ENCODE measurements around the gene HIF1A.
"Not testable (repeated sequence)": the region's sequence is repeated elsewhere in the genome, so short reads cannot be mapped to it uniquely, and the experiment has no call there.

HIF1A gene

GRCh38 chr14:61744238-61744637, 48.9 kb downstream of the HIF1A start:
- no peak overlapping the region for H3K4me2 ChIP-seq (ENCODE audit: low read depth, low read length, poor library complexity, severe bottlenecking)
- 0 out of 2 replicates have a peak, but pooled peaks cover 6% of the 10 kb centered on the region for H4K20me1 ChIP-seq (ENCODE audit: low read depth, low read length)
- H3K9me3 ChIP-seq (ENCODE audit: insufficient read depth, low read length) = no peaks in the 10 kb centered on the region
- H3K9me2 ChIP-seq (replicated peaks; ENCODE audit: insufficient read depth, low read length) = no peaks in the 10 kb centered on the region
- H3K4me3 ChIP-seq (ENCODE audit: insufficient read depth, low read length, poor library complexity, severe bottlenecking) = no peak overlapping the region
- peaks cover 61% of the 10 kb centered on the region for H3K36me3 ChIP-seq (ENCODE audit: low read length)
- H3K27ac ChIP-seq (ENCODE audit: low read depth, low read length) = no peak overlapping the region
- H3K27me3 ChIP-seq (ENCODE audit: low read length) = no peaks in the 10 kb centered on the region
- TF ChIP-seq EZH2phosphoT487 (conservative IDR thresholded peaks at IDR 0.05; ENCODE audit: low read length) (no peak), CTCF (IDR thresholded peaks at IDR 0.05; ENCODE audit: insufficient read depth, low read length, poor library complexity, severe bottlenecking) (no peak)
- peaks cover 54% of the 10 kb centered on the region for H3F3A ChIP-seq (ENCODE audit: insufficient read depth)
- no peak overlapping the region for H2AFZ ChIP-seq (ENCODE audit: low read depth, low read length, severe bottlenecking)
- H3K9ac ChIP-seq (ENCODE audit: low read length) = no peak overlapping the region
- peaks cover 30% of the 10 kb centered on the region; the same call in 1 of the 2 replicates for H3K79me2 ChIP-seq (ENCODE audit: insufficient read depth, low read length)

- H3K9ac ChIP-seq (ENCODE audit: low read length); H3K4me3 ChIP-seq (ENCODE audit: insufficient read depth, low read length, poor library complexity, severe bottlenecking); H3K9me3 ChIP-seq (ENCODE audit: insufficient read depth, low read length); H3K27me3 ChIP-seq (ENCODE audit: low read length); H4K20me1 ChIP-seq (ENCODE audit: low read depth, low read length); H2AFZ ChIP-seq (ENCODE audit: low read depth, low read length, severe bottlenecking); H3K9me2 ChIP-seq (replicated peaks; ENCODE audit: insufficient read depth, low read length): not testable (repeated sequence)
- Histone ChIP-seq H3K27ac (ENCODE audit: low read depth, low read length) (peak overlapping the region; percentile 66), H3F3A (ENCODE audit: insufficient read depth) (peaks cover 57% of the 10 kb centered on the region), H3K36me3 (ENCODE audit: low read length) (peaks cover 48% of the 10 kb centered on the region), H3K4me2 (ENCODE audit: low read depth, low read length, poor library complexity, severe bottlenecking) (peak overlapping the region; percentile 83), H3K79me2 (ENCODE audit: insufficient read depth, low read length) (peaks cover 37% of the 10 kb centered on the region; the same call in 1 of the 2 replicates)
These were observed 51.0 kb downstream of the HIF1A start for GRCh38 chr14:61746346-61746745.

GRCh38 chr14:61746881-61747280, 51.6 kb downstream of the HIF1A start:
- H3K79me2 ChIP-seq (ENCODE audit: insufficient read depth, low read length) = peaks cover 37% of the 10 kb centered on the region; the same call in 1 of the 2 replicates
- H3K4me3 ChIP-seq (ENCODE audit: insufficient read depth, low read length, poor library complexity, severe bottlenecking) = no peak overlapping the region
- no peaks in the 10 kb centered on the region for H3K27me3 ChIP-seq (ENCODE audit: low read length)
- peaks cover 44% of the 10 kb centered on the region for H3K36me3 ChIP-seq (ENCODE audit: low read length)
- H3K9me3 ChIP-seq (ENCODE audit: insufficient read depth, low read length) = no peaks in the 10 kb centered on the region
- H3K9ac ChIP-seq (ENCODE audit: low read length) = no peak overlapping the region
- H3K4me2 ChIP-seq (ENCODE audit: low read depth, low read length, poor library complexity, severe bottlenecking) = peak overlapping the region; percentile 83
- peaks cover 63% of the 10 kb centered on the region for H3F3A ChIP-seq (ENCODE audit: insufficient read depth)
- TF ChIP-seq CTCF (IDR thresholded peaks at IDR 0.05; ENCODE audit: insufficient read depth, low read length, poor library complexity, severe bottlenecking) (no peak), EZH2phosphoT487 (conservative IDR thresholded peaks at IDR 0.05; ENCODE audit: low read length) (no peak)
- H3K9me2 ChIP-seq (replicated peaks; ENCODE audit: insufficient read depth, low read length) = no peaks in the 10 kb centered on the region
- H2AFZ ChIP-seq (ENCODE audit: low read depth, low read length, severe bottlenecking) = no peak overlapping the region
- peak overlapping the region; percentile 66 for H3K27ac ChIP-seq (ENCODE audit: low read depth, low read length)
- 0 out of 2 replicates have a peak, but pooled peaks cover 6% of the 10 kb centered on the region for H4K20me1 ChIP-seq (ENCODE audit: low read depth, low read length)

- TF ChIP-seq EZH2phosphoT487 (conservative IDR thresholded peaks at IDR 0.05; ENCODE audit: low read length) (no peak), CTCF (IDR thresholded peaks at IDR 0.05; ENCODE audit: insufficient read depth, low read length, poor library complexity, severe bottlenecking) (no peak)
- Histone ChIP-seq H3K27ac (ENCODE audit: low read depth, low read length) (peak overlapping the region; percentile 66), H3K79me2 (ENCODE audit: insufficient read depth, low read length) (peaks cover 34% of the 10 kb centered on the region; the same call in 1 of the 2 replicates), H3K9me2 (replicated peaks; ENCODE audit: insufficient read depth, low read length) (no peaks in the 10 kb centered on the region), H4K20me1 (ENCODE audit: low read depth, low read length) (0 out of 2 replicates have a peak, but pooled peaks cover 6% of the 10 kb centered on the region), H3F3A (ENCODE audit: insufficient read depth) (peaks cover 67% of the 10 kb centered on the region), H3K4me2 (ENCODE audit: low read depth, low read length, poor library complexity, severe bottlenecking) (peak overlapping the region; percentile 83), H3K27me3 (ENCODE audit: low read length) (no peaks in the 10 kb centered on the region), H3K36me3 (ENCODE audit: low read length) (peaks cover 39% of the 10 kb centered on the region), H3K9me3 (ENCODE audit: insufficient read depth, low read length) (no peaks in the 10 kb centered on the region), H2AFZ (ENCODE audit: low read depth, low read length, severe bottlenecking) (no peak overlapping the region), H3K9ac (ENCODE audit: low read length) (no peak overlapping the region), H3K4me3 (ENCODE audit: insufficient read depth, low read length, poor library complexity, severe bottlenecking) (no peak overlapping the region)
These were observed 52.0 kb downstream of the HIF1A start for GRCh38 chr14:61747342-61747741.
